SK-MEL-5 (cell line): ENCODE data around the gene TEX38. TPM values are rescaled to one million over a fixed set of nuclear protein-coding genes. Genes with fewer than 3 reads are reported as not detected.
A peak's percentile ranks its signal among the peaks of the same experiment; 100 is the strongest.
"Not testable (repeated sequence)": the region's sequence is repeated elsewhere in the genome, so short reads cannot be mapped to it uniquely, and the experiment has no call there.

Source experiments
- DNase-seq: peaks from one replicate; pipeline ENCODE4 v3.0.0-alpha.2; 2016; ENCODE audit warnings: low read depth, low spot score
- in situ Hi-C: cut with HindIII; loops from 2 replicates; pipeline ENCODE4 v1.10.0; 2016; ENCODE audit warnings: low sequenced_read_pairs, high pct_unique_total_duplicates, low pct_unique_long_range_greater_than_20kb
- polyA plus RNA-seq, 2 experiments: library from polyadenylated mRNA; depleted of rRNA; stranded (reverse); fragments of >200 nt; gene quantifications; 2 replicates each; pipeline ENCODE4 v1.2.3, GENCODE V29; 2015
- total RNA-seq: library from RNA; depleted of rRNA; stranded (reverse); fragments of >200 nt; shearing (Covaris generic); gene quantifications from 2 replicates; pipeline ENCODE4 v1.2.3, GENCODE V29; 2014; rRNA removed

Gene TEX38
- not detected in 2 replicates for total RNA-seq
- polyA plus RNA-seq (2015; cell fraction: cytosol; rRNA removed) = not detected in 2 replicates
- polyA plus RNA-seq (2015; cell fraction: nucleus; rRNA removed) = not detected in 2 replicates

GRCh38 chr1:46671554-46671953, at the start of gene TEX38:
TSS of gene TEX38 (plus strand) at chr1:46671854. CDS start at chr1:46671935, 81 bp downstream.
- no peak for DNase-seq
- in situ Hi-C loops = no loop called here

- in situ Hi-C loops = no loop called here
- DNase-seq = no peak
These were observed 49.7 kb upstream of the TEX38 start for GRCh38 chr1:46621930-46622329.

GRCh38 chr1:46622344-46622743, 49.3 kb upstream of the TEX38 start:
- peak; percentile 81 for DNase-seq
- in situ Hi-C loops = no loop called here

- in situ Hi-C loops = no loop called here
- DNase-seq = no peak
These were observed 47.7 kb upstream of the TEX38 start for GRCh38 chr1:46623743-46624644.

- no peak for DNase-seq
- in situ Hi-C loops = no loop called here
These were observed 40.9 kb upstream of the TEX38 start for GRCh38 chr1:46630719-46631118.

GRCh38 chr1:46635205-46635604, 36.4 kb upstream of the TEX38 start:
- DNase-seq = no peak
- in situ Hi-C loops = no loop called here

GRCh38 chr1:46637444-46638083, 34.1 kb upstream of the TEX38 start:
- DNase-seq = no peak
- in situ Hi-C loops = no loop called here

GRCh38 chr1:46638921-46639320, 32.7 kb upstream of the TEX38 start:
- in situ Hi-C loops = no loop called here
- DNase-seq = no peak

GRCh38 chr1:46639547-46639946, 32.1 kb upstream of the TEX38 start:
- DNase-seq = no peak
- in situ Hi-C loops = no loop called here

- in situ Hi-C loops = no loop called here
- no peak for DNase-seq
These were observed 29.5 kb upstream of the TEX38 start for GRCh38 chr1:46642115-46642680.

GRCh38 chr1:46643368-46643775, 28.3 kb upstream of the TEX38 start:
- in situ Hi-C loops = no loop called here
- DNase-seq = peak; percentile 85

- in situ Hi-C loops = no loop called here
- no peak for DNase-seq
These were observed 25.8 kb upstream of the TEX38 start for GRCh38 chr1:46645815-46646214.

- no peak for DNase-seq
- in situ Hi-C loops = no loop called here
These were observed 25.3 kb upstream of the TEX38 start for GRCh38 chr1:46646331-46646730.

- in situ Hi-C loops = no loop called here
- DNase-seq = peak; percentile 28
These were observed 24.8 kb upstream of the TEX38 start for GRCh38 chr1:46646844-46647243.

GRCh38 chr1:46647611-46648010, 24.0 kb upstream of the TEX38 start:
- no peak for DNase-seq
- in situ Hi-C loops = no loop called here

- in situ Hi-C loops = no loop called here
- no peak for DNase-seq
These were observed 21.9 kb upstream of the TEX38 start for GRCh38 chr1:46649764-46650163.

GRCh38 chr1:46650491-46650890, 21.2 kb upstream of the TEX38 start:
- DNase-seq = no peak
- in situ Hi-C loops = no loop called here

- in situ Hi-C loops, DNase-seq: not testable (repeated sequence)
These were observed 20.5 kb upstream of the TEX38 start for GRCh38 chr1:46651152-46651551.
